ENCODE results near the gene ZSCAN30.

Gene ZSCAN30

DNA sequence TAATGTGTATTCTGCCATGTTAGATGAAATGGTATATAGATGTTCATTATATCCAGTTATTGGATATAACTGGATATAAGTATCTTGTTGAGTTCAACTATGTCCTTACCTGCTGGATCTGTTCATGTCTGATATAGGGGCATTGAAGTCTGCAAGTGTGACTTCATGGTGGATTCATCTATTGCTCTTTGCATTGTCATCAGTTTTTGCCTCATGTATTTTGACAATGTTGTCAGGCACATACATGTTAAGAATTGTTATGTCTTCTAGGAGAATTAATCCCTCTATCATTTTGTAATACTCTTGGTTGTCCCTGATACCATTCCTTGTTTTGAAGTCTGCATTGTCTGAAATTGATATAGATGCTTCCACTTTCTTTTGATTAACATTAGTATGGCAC lies 38.8 kb upstream of the ZSCAN30 start:
- H3K4me3 ChIP-seq (ENCODE audit: low read depth, low read length) = no peak overlapping the region
- in situ Hi-C loops (cut with HindIII; ENCODE audit: low sequenced_read_pairs) = no loop called here
- DNase-seq (ENCODE audit: low read depth, low spot score) = no peak
- TF ChIP-seq, protein P1, sequence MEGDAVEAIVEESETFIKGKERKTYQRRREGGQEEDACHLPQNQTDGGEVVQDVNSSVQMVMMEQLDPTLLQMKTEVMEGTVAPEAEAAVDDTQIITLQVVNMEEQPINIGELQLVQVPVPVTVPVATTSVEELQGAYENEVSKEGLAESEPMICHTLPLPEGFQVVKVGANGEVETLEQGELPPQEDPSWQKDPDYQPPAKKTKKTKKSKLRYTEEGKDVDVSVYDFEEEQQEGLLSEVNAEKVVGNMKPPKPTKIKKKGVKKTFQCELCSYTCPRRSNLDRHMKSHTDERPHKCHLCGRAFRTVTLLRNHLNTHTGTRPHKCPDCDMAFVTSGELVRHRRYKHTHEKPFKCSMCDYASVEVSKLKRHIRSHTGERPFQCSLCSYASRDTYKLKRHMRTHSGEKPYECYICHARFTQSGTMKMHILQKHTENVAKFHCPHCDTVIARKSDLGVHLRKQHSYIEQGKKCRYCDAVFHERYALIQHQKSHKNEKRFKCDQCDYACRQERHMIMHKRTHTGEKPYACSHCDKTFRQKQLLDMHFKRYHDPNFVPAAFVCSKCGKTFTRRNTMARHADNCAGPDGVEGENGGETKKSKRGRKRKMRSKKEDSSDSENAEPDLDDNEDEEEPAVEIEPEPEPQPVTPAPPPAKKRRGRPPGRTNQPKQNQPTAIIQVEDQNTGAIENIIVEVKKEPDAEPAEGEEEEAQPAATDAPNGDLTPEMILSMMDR (IDR thresholded peaks at IDR 0.05; ENCODE audit: low read depth, low read length) = no peak

DNA sequence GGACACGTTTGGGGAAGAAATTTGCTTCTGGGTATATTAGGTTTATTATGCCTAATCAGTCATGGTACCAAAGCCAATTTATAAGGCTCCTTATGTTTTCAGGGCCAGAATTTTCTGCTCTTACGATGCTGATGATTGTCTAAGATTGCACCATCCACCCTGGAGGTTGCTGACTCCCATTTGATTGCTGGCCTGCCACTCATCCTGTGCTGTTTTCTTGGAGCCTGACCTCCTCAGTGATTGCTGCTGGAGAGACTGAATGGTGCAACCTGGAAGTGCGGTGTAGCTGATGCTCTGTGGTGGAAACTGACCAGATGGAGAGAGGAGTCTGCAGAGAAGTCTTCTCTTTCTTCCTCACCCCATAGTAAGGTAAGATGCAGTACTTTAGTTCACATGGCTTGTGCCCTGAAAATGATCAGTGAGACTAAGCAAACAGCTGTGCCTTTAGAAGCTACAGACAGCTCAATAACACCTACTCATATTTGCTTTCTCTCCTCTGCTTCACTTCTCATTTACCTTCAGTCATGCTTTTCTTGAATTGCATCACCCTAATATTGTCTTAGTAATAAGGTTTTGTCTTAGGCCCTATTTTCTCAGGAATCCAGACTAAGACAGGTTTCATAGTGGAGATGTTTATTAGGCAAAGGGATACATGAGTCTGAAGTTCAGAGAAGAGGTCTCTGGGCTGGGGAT lies 36.8 kb upstream of the ZSCAN30 start:
- H3K4me3 ChIP-seq (ENCODE audit: low read depth, low read length) = no peak overlapping the region
- DNase-seq (ENCODE audit: low read depth, low spot score) = no peak
- in situ Hi-C loops (cut with HindIII; ENCODE audit: low sequenced_read_pairs) = no loop called here
- TF ChIP-seq, protein P1 (IDR thresholded peaks at IDR 0.05; ENCODE audit: low read depth, low read length) = no peak

DNA sequence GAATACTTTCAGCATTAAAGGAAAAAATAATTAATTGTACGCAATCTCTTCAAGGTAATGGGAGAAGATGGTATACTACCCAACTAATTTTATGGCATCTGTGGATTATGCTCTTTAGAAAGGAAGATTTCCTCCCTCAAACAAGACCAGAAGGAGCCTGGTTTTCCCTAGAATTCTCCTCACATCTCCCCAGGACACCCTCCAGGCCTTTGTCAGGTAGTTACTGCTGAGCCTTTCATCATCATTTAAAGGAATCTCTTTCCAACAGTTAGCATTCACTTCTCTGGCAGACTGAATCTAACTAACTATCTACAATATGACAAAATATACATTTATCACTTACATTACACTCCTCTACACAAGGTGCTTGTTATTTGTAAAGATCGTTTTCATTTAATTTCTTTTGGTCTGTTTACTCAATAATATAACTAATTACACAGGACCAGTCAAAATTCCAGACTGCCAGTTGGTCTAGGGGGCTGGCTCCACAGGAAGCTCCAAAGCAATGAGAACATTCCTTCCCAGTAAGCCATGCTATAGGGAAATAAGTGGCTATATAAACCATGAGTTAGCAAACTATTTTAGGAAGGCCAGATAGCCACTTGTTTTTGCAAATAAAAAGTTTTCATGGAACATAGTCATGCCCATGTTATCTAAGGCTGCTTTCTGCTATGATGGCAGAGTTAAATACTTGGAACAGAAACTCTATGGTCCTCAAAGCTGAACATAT lies 35.1 kb upstream of the ZSCAN30 start:
- TF ChIP-seq, protein P1 (IDR thresholded peaks at IDR 0.05; ENCODE audit: low read depth, low read length) = no peak
- DNase-seq (ENCODE audit: low read depth, low spot score) = no peak
- in situ Hi-C loops (cut with HindIII; ENCODE audit: low sequenced_read_pairs) = no loop called here

DNA sequence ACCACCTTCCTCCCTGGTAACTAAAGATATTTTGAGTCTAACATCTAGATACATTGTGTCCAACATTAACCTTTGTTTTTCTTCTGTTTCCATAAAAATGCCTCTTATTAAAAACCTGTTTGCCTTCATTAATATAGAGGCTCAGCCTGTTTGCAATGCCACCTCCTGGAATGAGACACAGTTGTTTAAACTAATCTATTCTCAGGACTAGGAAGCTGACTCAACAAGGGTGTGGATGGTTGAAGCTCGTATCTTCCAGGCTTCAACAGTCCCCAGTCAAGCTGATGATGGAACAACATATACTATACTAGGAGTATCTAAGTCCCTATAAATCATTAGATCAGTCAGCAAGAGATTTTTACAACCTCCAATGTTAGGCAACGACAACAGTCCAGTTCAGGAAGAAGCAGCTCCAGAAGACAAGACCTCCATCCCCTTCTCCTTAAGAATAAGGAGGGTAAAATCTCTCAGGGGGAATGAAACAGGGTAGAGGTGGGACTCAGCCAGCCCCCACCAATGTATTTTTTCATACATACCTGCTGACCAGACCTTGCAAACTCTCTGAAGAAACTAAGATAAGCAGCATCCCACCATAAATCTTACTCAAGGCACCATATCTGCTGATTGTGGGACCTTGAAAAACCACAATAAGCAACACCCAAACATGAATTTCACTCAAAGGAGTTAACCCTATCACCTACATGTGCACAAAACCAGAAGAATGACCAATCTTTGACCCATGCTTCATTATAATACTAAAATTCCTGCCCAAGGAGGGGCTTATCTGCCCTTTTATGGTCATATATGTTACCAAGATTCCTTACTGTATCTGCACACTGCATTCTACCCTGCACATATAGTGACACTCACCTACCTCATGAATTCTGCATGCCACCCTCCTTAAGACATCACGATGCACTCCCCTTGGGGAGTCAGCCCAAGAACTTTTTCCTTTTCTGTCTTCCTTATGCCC lies 32.7 kb upstream of the ZSCAN30 start:
- DNase-seq (ENCODE audit: low read depth, low spot score) = no peak

More for the DNA sequence above, 35.1 kb upstream of the ZSCAN30 start:
- no peak overlapping the region for H3K4me3 ChIP-seq (ENCODE audit: low read depth, low read length)

DNA sequence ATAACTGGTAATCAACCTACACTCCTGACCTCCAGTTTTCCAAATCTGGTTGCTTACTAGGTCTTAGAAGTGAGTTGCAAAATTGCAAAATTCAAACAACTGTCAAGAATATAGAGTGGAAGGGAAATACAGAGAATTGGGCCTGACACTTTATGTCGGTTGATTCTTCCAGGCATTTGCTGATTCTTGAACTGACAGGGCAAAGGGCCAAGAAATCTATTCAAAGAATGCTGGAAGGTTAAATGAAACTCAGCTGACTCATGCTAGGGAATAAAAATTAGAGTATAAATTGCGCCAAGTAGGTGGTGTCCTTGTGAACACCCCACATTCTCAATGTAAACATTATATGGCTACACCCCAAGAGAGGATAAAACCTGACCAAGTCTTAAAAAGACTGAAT lies 21.5 kb upstream of the ZSCAN30 start:
- in situ Hi-C loops (cut with HindIII; ENCODE audit: low sequenced_read_pairs) = no loop called here
- no peak overlapping the region for H3K4me3 ChIP-seq (ENCODE audit: low read depth, low read length)
- TF ChIP-seq, protein P1 (IDR thresholded peaks at IDR 0.05; ENCODE audit: low read depth, low read length) = no peak
- DNase-seq (ENCODE audit: low read depth, low spot score) = peak; percentile 31

More for the DNA sequence above, 32.7 kb upstream of the ZSCAN30 start:
- no peak overlapping the region for H3K4me3 ChIP-seq (ENCODE audit: low read depth, low read length)
- in situ Hi-C loops (cut with HindIII; ENCODE audit: low sequenced_read_pairs) = no loop called here
- TF ChIP-seq, protein P1 (IDR thresholded peaks at IDR 0.05; ENCODE audit: low read depth, low read length) = no peak

DNA sequence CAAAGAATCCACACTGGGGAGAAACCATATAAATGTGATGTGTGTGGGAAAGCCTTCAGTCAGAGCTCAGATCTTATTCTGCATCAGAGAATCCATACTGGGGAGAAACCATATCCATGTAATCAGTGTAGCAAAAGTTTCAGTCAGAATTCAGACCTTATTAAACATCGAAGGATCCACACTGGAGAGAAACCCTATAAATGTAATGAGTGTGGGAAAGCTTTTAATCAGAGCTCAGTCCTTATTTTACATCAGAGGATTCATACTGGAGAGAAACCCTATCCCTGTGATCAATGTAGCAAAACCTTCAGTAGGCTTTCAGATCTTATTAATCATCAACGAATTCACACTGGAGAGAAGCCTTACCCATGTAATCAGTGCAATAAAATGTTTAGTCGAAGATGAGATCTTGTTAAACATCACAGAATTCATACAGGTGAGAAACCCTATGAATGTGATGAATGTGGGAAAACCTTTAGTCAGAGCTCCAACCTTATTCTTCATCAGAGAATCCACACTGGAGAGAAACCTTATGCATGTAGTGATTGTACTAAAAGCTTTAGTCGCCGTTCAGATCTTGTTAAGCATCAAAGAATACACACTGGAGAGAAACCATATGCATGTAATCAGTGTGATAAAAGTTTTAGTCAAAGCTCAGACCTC lies 16.7 kb upstream of the ZSCAN30 start:
- peak; percentile 6 for DNase-seq (ENCODE audit: low read depth, low spot score)
- TF ChIP-seq, protein P1 (IDR thresholded peaks at IDR 0.05; ENCODE audit: low read depth, low read length) = no peak
- H3K4me3 ChIP-seq (ENCODE audit: low read depth, low read length) = no peak overlapping the region
- in situ Hi-C loops (cut with HindIII; ENCODE audit: low sequenced_read_pairs) = no loop called here

Measured in astrocyte of the spinal cord (primary cell).